NCI-H2196 (cell line): ENCODE data around the gene OPHN1.

Experiments
- DNase-seq: peaks from one replicate; lab custom pipeline; 2025; ENCODE audit not compliant: unreplicated experiment; lab: John Stamatoyannopoulos, UW

OPHN1 gene

GRCh38 chrX:68254738-68255645 is 178.3 kb downstream of the OPHN1 start:
- no peak for DNase-seq

GRCh38 chrX:68252664-68253063 is 180.6 kb downstream of the OPHN1 start:
- DNase-seq = no peak

GRCh38 chrX:68249903-68250302 is 183.4 kb downstream of the OPHN1 start:
- no peak for DNase-seq

- no peak for DNase-seq
Measured at GRCh38 chrX:68249401-68249831, 183.9 kb downstream of the OPHN1 start.

- DNase-seq = no peak
Measured at GRCh38 chrX:68238568-68238967, 194.7 kb downstream of the OPHN1 start.

GRCh38 chrX:68234171-68234910 is 199.0 kb downstream of the OPHN1 start:
- no peak for DNase-seq

GRCh38 chrX:68232206-68232605 is 201.1 kb downstream of the OPHN1 start:
- no peak for DNase-seq

GRCh38 chrX:68209008-68209407 is 224.3 kb downstream of the OPHN1 start:
- DNase-seq = no peak

- DNase-seq = no peak
Measured at GRCh38 chrX:68204521-68205038, 228.7 kb downstream of the OPHN1 start.

GRCh38 chrX:68203646-68204045 is 229.6 kb downstream of the OPHN1 start:
- no peak for DNase-seq

GRCh38 chrX:68203211-68203610 is 230.1 kb downstream of the OPHN1 start:
- no peak for DNase-seq

GRCh38 chrX:68199062-68199848 is 234.0 kb downstream of the OPHN1 start:
- DNase-seq = no peak

- peak; percentile 47 for DNase-seq
Measured at GRCh38 chrX:68196939-68197791, 236.1 kb downstream of the OPHN1 start.

- no peak for DNase-seq
Measured at GRCh38 chrX:68195561-68195960, 237.7 kb downstream of the OPHN1 start.

GRCh38 chrX:68193786-68194185 is 239.5 kb downstream of the OPHN1 start:
- no peak for DNase-seq

- no peak for DNase-seq
Measured at GRCh38 chrX:68193234-68193633, 240.1 kb downstream of the OPHN1 start.

- no peak for DNase-seq
Measured at GRCh38 chrX:68190799-68191198, 242.5 kb downstream of the OPHN1 start.

- no peak for DNase-seq
Measured at GRCh38 chrX:68186552-68187262, 246.6 kb downstream of the OPHN1 start.

GRCh38 chrX:68185161-68185560 is 248.1 kb downstream of the OPHN1 start:
- no peak for DNase-seq
